Keratinocyte (primary cell): Measurements from ENCODE around the gene RUNX1. TPM values are rescaled to one million over a fixed set of nuclear protein-coding genes. Genes with fewer than 3 reads are reported as not detected.
A peak's percentile ranks its signal among the peaks of the same experiment; 100 is the strongest.

Experiments used
- DNase-seq: peaks from one replicate; pipeline ENCODE4 v3.0.0-alpha.2; 2011; ENCODE audit warnings: low read depth, missing footprints, low spot score
- FAIRE-seq: peaks from 2 replicates; lab custom pipeline; 2011; peaks lifted over from hg19 to GRCh38; lab: Jason Lieb, UNC
- H2AFZ ChIP-seq: 2 replicates; pipeline ENCODE4 v1.6.0; 2012; ENCODE audit warnings: low read length, control low read depth, inconsistent platforms; ENCODE audit not compliant: control insufficient read depth
- H3K27ac ChIP-seq: 2 replicates; pipeline ENCODE4 v1.5.1; 2011; ENCODE audit warnings: low read length; ENCODE audit not compliant: control insufficient read depth, insufficient read depth
- H3K27me3 ChIP-seq: 3 replicates; pipeline ENCODE4 v1.6.0; 2011; ENCODE audit warnings: low read length; ENCODE audit not compliant: control insufficient read depth, insufficient read depth; ENCODE audit errors: extremely low read depth
- H3K36me3 ChIP-seq, 2 experiments: 2 replicates in 1 of 2; 3 replicates in 1 of 2; pipeline ENCODE4 v1.5.1; 2011; ENCODE audit warnings: low read length in 2 of 2, mild to moderate bottlenecking in 1 of 2; ENCODE audit not compliant: control insufficient read depth in 2 of 2, insufficient read depth in 2 of 2; ENCODE audit errors: extremely low read depth in 1 of 2
- H3K4me1 ChIP-seq: 3 replicates; pipeline ENCODE4 v1.5.1; 2011; ENCODE audit warnings: low read length; ENCODE audit not compliant: control insufficient read depth, insufficient read depth; ENCODE audit errors: extremely low read depth
- H3K4me2 ChIP-seq: 3 replicates; pipeline ENCODE4 v1.6.0; 2011; ENCODE audit warnings: low read depth, low read length; ENCODE audit not compliant: control insufficient read depth, insufficient read depth; ENCODE audit errors: extremely low read depth
- H3K4me3 ChIP-seq, 3 experiments: fragments of 200-600 bp in 1 of 3; sonication (generic) in 1 of 3; 2 replicates in 2 of 3; 3 replicates in 1 of 3; pipeline ENCODE4 v1.5.1; 2011 to 2016; ENCODE audit warnings: low read length in 3 of 3, mild to moderate bottlenecking in 3 of 3, control low read depth in 2 of 3, inconsistent platforms in 1 of 3, low read depth in 1 of 3, mixed read lengths in 1 of 3, mixed run types in 1 of 3, moderate library complexity in 1 of 3; ENCODE audit not compliant: control insufficient read depth in 2 of 3, insufficient read depth in 2 of 3; ENCODE audit errors: extremely low read depth in 1 of 3
- H3K79me2 ChIP-seq: 2 replicates; pipeline ENCODE4 v1.6.0; 2012; ENCODE audit warnings: low read length; ENCODE audit not compliant: control insufficient read depth, insufficient read depth
- H3K9ac ChIP-seq: 3 replicates; pipeline ENCODE4 v1.6.0; 2011; ENCODE audit warnings: low read length; ENCODE audit not compliant: control insufficient read depth, insufficient read depth; ENCODE audit errors: extremely low read depth
- H3K9me1 ChIP-seq: 3 replicates; pipeline ENCODE4 v1.6.0; 2011; ENCODE audit warnings: low read length; ENCODE audit not compliant: control insufficient read depth, insufficient read depth; ENCODE audit errors: extremely low read depth
- H3K9me3 ChIP-seq: 2 replicates; pipeline ENCODE4 v1.5.1; 2012; ENCODE audit warnings: low read depth, low read length; ENCODE audit not compliant: control insufficient read depth
- H4K20me1 ChIP-seq: 3 replicates; pipeline ENCODE4 v1.6.0; 2011; ENCODE audit warnings: low read length; ENCODE audit not compliant: control insufficient read depth, insufficient read depth; ENCODE audit errors: extremely low read depth
- EZH2 ChIP-seq: IDR thresholded peaks from one replicate; pipeline ENCODE4 v1.6.1; 2012; ENCODE audit warnings: inconsistent platforms, mild to moderate bottlenecking, low read length, moderate library complexity
- dilution Hi-C: fragments of 300-500 bp; cut with MboI; formaldehyde crosslinking; loops from one replicate; pipeline ENCODE4 v1.7.0; 2020; ENCODE audit warnings: low sequenced_read_pairs; ENCODE audit not compliant: extremely low pct_ligation_motif_present
- polyA plus RNA-seq, 5 experiments: library from polyadenylated mRNA; depleted of rRNA in 3 of 5; stranded (reverse) in 3 of 5; stranded (forward) in 1 of 5; unstranded in 1 of 5; fragments of >200 nt; gene quantifications; 1 replicate in 1 of 5; 2 replicates in 3 of 5; 3 replicates in 1 of 5; pipeline versions ENCODE4 v1.2.1 to v1.2.3, GENCODE V29; 2011 to 2012; ENCODE audit warnings: missing spikeins in 2 of 5, low read depth in 1 of 5, low replicate concordance in 1 of 5
- TF ChIP-seq, protein P1 (sequence below), 3 experiments: IDR thresholded peaks in 1 of 3; conservative IDR thresholded peaks in 1 of 3; optimal IDR thresholded peaks in 1 of 3; 2 replicates in 2 of 3; 3 replicates in 1 of 3; pipeline versions ENCODE3 to v1.5.1; 2011; ENCODE audit warnings: low read length in 3 of 3, mild to moderate bottlenecking in 3 of 3, moderate library complexity in 2 of 3, control low read depth in 1 of 3, inconsistent platforms in 1 of 3; ENCODE audit not compliant: insufficient read depth in 2 of 3; ENCODE audit errors: extremely low read depth in 1 of 3

RUNX1 gene
- polyA plus RNA-seq, 1 donor (not counting 4 experiments of a cell fraction or from before 2014, with no cell fraction given), result 44.9 TPM

DNA sequence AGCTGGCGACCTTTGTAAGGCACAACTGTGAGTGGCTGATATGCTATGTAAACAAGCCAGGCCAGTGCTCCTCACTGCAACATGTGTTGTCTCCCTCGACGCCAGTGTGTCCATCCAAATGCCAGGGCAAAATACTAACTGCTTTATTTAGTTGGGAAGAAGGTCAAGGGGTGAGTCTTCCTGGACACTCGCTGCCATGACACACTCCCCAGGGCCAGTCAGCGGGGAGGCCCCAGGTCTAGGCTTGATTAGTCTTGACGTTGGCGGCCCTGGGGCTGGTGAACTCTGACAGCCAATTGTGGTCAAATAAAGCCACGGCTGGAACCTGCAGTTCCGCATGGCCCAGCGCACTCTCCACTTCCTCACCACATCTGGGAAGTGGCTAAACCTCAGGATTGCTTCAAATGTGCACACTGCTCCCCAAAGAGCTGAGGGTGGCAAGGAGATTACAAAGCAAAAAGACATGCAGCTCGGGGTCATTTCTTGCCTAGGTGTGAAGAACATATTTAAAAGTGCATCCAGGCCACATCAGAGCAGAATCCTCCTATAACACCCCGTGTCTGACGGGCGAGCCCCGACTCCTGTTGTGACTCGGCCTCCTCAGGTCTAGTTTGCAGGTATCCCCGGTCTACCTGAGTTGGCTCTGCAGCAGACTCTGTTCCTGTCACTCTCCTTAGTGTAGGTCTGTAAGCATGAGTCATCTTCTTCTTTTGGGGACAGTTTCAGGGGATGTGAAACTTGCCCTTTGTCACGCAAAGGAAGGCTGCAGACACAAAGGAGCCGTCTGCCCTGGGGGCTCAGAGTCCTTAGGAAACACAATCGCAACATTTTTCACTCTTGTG is 183.5 kb downstream of the RUNX1 start:
- no peak overlapping the region for H3K4me3 ChIP-seq
- no peak overlapping the region for H2AFZ ChIP-seq
- H3K79me2 ChIP-seq, result peaks cover 99% of the 10 kb centered on the region
- FAIRE-seq, result no peak
- H3K36me3 ChIP-seq, result peaks cover 62 to 82% of the 10 kb centered on the region in 2 experiments
- dilution Hi-C loops, result no loop called here
- peak overlapping the region; percentile 65 for H3K27ac ChIP-seq
- H3K27me3 ChIP-seq, result no peaks in the 10 kb centered on the region
- no peak overlapping the region for H3K4me2 ChIP-seq
- TF ChIP-seq, protein P1, sequence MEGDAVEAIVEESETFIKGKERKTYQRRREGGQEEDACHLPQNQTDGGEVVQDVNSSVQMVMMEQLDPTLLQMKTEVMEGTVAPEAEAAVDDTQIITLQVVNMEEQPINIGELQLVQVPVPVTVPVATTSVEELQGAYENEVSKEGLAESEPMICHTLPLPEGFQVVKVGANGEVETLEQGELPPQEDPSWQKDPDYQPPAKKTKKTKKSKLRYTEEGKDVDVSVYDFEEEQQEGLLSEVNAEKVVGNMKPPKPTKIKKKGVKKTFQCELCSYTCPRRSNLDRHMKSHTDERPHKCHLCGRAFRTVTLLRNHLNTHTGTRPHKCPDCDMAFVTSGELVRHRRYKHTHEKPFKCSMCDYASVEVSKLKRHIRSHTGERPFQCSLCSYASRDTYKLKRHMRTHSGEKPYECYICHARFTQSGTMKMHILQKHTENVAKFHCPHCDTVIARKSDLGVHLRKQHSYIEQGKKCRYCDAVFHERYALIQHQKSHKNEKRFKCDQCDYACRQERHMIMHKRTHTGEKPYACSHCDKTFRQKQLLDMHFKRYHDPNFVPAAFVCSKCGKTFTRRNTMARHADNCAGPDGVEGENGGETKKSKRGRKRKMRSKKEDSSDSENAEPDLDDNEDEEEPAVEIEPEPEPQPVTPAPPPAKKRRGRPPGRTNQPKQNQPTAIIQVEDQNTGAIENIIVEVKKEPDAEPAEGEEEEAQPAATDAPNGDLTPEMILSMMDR (optimal IDR thresholded peaks at IDR 0.05 in 1 of 3, IDR thresholded peaks at IDR 0.05 in 1 of 3, conservative IDR thresholded peaks at IDR 0.05 in 1 of 3; ENCODE audit: extremely low read depth in 1 of 3, insufficient read depth in 2 of 3, low read length in 3 of 3), result no peak
- no peak for TF ChIP-seq EZH2
- no peak overlapping the region for H3K9ac ChIP-seq
- peaks cover 74% of the 10 kb centered on the region for H4K20me1 ChIP-seq
- H3K9me3 ChIP-seq, result no peaks in the 10 kb centered on the region
- H3K9me1 ChIP-seq, result peaks cover 6% of the 10 kb centered on the region
- DNase-seq, result no peak
- peaks cover 41% of the 10 kb centered on the region for H3K4me1 ChIP-seq

GRCh38 chr21:34864370-34865149 is 184.5 kb downstream of the RUNX1 start:
- Histone ChIP-seq H3K79me2 (peaks cover 97% of the 10 kb centered on the region), H3K27ac (peak overlapping the region; percentile 65), H3K4me3 (no peak overlapping the region), H3K9me3 (no peaks in the 10 kb centered on the region), H3K36me3 (peaks cover 57 to 75% of the 10 kb centered on the region in 2 experiments), H3K9ac (peak overlapping the region; percentile 47), H4K20me1 (peaks cover 65% of the 10 kb centered on the region), H3K9me1 (peaks cover 4% of the 10 kb centered on the region), H3K27me3 (no peaks in the 10 kb centered on the region), H3K4me1 (peaks cover 41% of the 10 kb centered on the region), H2AFZ (no peak overlapping the region), H3K4me2 (peak overlapping the region; percentile 1)
- dilution Hi-C loops, result no loop called here
- DNase-seq (no peak), FAIRE-seq (no peak)
- TF ChIP-seq EZH2, result no peak
- TF ChIP-seq, protein P1 (optimal IDR thresholded peaks at IDR 0.05 in 1 of 3, IDR thresholded peaks at IDR 0.05 in 1 of 3, conservative IDR thresholded peaks at IDR 0.05 in 1 of 3; ENCODE audit: extremely low read depth in 1 of 3, insufficient read depth in 2 of 3, low read length in 3 of 3), result no peak
